Measurements from ENCODE around the gene GPR15. TPM values are rescaled to one million over a fixed set of nuclear protein-coding genes. Genes with fewer than 3 reads are reported as not detected.

GPR15 gene
- total RNA-seq, 2 donors from 2014 or later, result not detected

- no peak for DNase-seq (ENCODE audit: low spot score)
- Histone ChIP-seq H3K36me3 (peaks cover 4% of the 10 kb centered on the region), H3K9me3 (no peaks in the 10 kb centered on the region), H3K4me3 (no peak overlapping the region), H3K4me1 (ENCODE audit: control insufficient read depth in 1 of 2, low read depth in 2 of 2) (no peaks in the 10 kb centered on the region), H3K27ac (no peak overlapping the region), H3K27me3 (replicated peaks; ENCODE audit: insufficient read depth) (no peaks in the 10 kb centered on the region)
- ATAC-seq (ENCODE audit: insufficient number of reproducible peaks, low FRiP score, low read depth), result no peak
- TF ChIP-seq CTCF (IDR thresholded peaks at IDR 0.05), result no peak
Observed at GRCh38 chr3:98513091-98513511, 18.7 kb upstream of the GPR15 start.

- no peak for TF ChIP-seq CTCF (IDR thresholded peaks at IDR 0.05)
- Histone ChIP-seq H3K4me1 (ENCODE audit: control insufficient read depth in 1 of 2, low read depth in 2 of 2) (peaks cover 0 to under 1% of the 10 kb centered on the region in 2 donors), H3K36me3 (peaks cover 4% of the 10 kb centered on the region), H3K9me3 (no peaks in the 10 kb centered on the region), H3K4me3 (no peak overlapping the region), H3K27me3 (replicated peaks; ENCODE audit: insufficient read depth) (no peaks in the 10 kb centered on the region), H3K27ac (no peak overlapping the region)
- ATAC-seq (ENCODE audit: insufficient number of reproducible peaks, low FRiP score, low read depth) (no peak), DNase-seq (ENCODE audit: low spot score) (no peak)
Observed at GRCh38 chr3:98513736-98514135, 18.0 kb upstream of the GPR15 start.

- H3K4me1 ChIP-seq (ENCODE audit: control insufficient read depth in 1 of 2, low read depth in 2 of 2), result peaks cover 7 to 12% of the 10 kb centered on the region in 2 donors
- H3K9me3 ChIP-seq, result no peaks in the 10 kb centered on the region
- no peaks in the 10 kb centered on the region for H3K27me3 ChIP-seq (replicated peaks; ENCODE audit: insufficient read depth)
- no peak overlapping the region for H3K27ac ChIP-seq
- no peak for TF ChIP-seq CTCF (IDR thresholded peaks at IDR 0.05)
- ATAC-seq (ENCODE audit: insufficient number of reproducible peaks, low FRiP score, low read depth) (no peak), DNase-seq (ENCODE audit: low spot score) (no peak)
- peaks cover 4% of the 10 kb centered on the region for H3K36me3 ChIP-seq
- H3K4me3 ChIP-seq, result no peak overlapping the region
Observed at GRCh38 chr3:98514948-98515347, 16.8 kb upstream of the GPR15 start.

DNA sequence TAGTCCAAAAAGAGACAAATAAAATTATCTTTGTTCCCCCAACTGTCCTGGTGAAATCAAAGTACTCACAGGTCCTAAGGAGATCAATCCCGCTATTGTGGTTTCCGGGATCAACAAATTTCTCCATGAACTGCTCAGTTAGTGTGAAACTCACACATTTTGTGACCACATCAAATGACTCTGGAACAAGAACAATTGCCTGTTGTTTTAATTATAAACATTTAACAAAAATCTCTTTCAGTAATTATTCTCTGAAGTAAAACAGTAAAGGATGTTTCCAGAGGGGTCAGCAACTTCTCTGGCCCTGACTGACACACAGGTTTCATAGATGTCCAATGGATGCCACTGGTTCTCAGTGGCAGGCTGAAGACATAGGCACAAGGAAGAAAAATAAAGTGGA, 13.0 kb upstream of the GPR15 start:
- Histone ChIP-seq H3K9me3 (no peaks in the 10 kb centered on the region), H3K36me3 (no peaks in the 10 kb centered on the region), H3K27me3 (replicated peaks; ENCODE audit: insufficient read depth) (no peaks in the 10 kb centered on the region), H3K27ac (no peak overlapping the region), H3K4me1 (ENCODE audit: control insufficient read depth in 1 of 2, low read depth in 2 of 2) (peaks cover 17 to 33% of the 10 kb centered on the region in 2 donors), H3K4me3 (no peak overlapping the region)
- no peak for ATAC-seq (ENCODE audit: insufficient number of reproducible peaks, low FRiP score, low read depth)
- TF ChIP-seq CTCF (IDR thresholded peaks at IDR 0.05), result no peak
- no peak for DNase-seq (ENCODE audit: low spot score)

GRCh38 chr3:98519351-98519750, 12.4 kb upstream of the GPR15 start:
- no peak overlapping the region for H3K27ac ChIP-seq
- TF ChIP-seq CTCF (IDR thresholded peaks at IDR 0.05), result no peak
- ATAC-seq (ENCODE audit: insufficient number of reproducible peaks, low FRiP score, low read depth) (no peak), DNase-seq (ENCODE audit: low spot score) (no peak)
- H3K4me1 ChIP-seq (ENCODE audit: control insufficient read depth in 1 of 2, low read depth in 2 of 2), result peaks cover 17 to 33% of the 10 kb centered on the region in 2 donors
- H3K4me3 ChIP-seq, result no peak overlapping the region
- H3K36me3 ChIP-seq, result no peaks in the 10 kb centered on the region
- H3K9me3 ChIP-seq, result no peaks in the 10 kb centered on the region
- no peaks in the 10 kb centered on the region for H3K27me3 ChIP-seq (replicated peaks; ENCODE audit: insufficient read depth)

Data from thoracic aorta (tissue), 2 donors.